Limb (tissue), 2 donors: ENCODE data around the gene FLRT1.

Experiments used
- DNase-seq, 2 donors: peaks; one replicate each; pipeline ENCODE4 v3.0.0-alpha.2; 2016; ENCODE audit errors: extremely low spot score in 2 of 2

The FLRT1 gene

DNA sequence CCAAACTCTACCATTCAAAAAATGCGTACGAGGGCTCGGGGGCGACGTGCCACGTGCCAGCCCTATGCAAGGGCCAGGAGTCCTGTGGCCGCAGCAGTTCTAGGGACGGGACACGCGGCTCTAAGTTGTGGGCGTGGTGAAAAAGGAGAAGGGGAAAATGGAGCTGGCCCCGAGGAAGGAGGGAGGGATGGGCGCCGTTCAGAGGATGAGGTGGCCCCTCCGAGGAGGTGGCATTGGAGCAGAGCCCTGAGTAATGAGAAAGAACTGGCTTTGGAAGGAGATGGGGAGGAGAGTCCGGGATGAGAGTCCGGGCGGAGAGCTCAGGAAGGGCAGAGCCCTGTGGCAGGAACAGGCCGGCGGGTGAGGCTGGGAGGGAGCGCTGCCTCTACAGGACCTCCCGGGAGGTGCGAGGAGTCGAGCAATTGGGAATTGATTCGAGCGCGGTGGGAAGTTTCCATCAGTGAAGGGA is 28.5 kb upstream of the FLRT1 start:
- no peak for DNase-seq

DNA sequence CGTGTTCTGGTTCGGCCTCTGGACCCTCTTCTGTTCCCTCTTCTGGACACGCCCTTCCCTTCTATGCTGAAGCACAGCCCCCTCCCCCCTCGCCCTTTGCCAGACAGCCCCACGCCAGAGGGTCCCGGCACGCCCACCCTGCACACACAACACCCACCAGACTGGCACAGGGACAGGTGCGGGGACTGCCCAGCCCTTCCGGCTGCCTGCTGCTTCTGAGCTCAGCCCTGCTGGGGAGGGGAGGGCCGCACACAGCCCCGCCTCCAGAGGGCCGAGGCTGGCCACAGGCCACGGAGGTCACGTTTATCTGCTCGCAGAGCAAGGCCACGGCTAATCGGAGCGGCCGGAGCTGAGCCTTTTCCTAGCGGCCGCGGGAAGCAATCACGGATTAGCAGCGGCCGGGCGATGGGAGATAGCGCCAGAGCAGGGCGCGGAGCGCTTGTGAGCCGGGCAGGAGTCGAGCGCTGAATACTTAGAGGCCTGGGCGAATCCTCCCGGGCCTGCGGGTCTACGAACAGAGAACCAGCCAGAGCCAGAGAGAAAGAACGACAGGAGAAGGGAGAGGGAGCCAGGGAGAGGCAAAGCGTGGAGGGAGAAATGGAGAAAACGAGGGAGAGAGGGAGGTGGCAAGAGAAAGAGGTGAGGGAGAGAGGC is 28.0 kb upstream of the FLRT1 start:
- DNase-seq, result no peak

DNA sequence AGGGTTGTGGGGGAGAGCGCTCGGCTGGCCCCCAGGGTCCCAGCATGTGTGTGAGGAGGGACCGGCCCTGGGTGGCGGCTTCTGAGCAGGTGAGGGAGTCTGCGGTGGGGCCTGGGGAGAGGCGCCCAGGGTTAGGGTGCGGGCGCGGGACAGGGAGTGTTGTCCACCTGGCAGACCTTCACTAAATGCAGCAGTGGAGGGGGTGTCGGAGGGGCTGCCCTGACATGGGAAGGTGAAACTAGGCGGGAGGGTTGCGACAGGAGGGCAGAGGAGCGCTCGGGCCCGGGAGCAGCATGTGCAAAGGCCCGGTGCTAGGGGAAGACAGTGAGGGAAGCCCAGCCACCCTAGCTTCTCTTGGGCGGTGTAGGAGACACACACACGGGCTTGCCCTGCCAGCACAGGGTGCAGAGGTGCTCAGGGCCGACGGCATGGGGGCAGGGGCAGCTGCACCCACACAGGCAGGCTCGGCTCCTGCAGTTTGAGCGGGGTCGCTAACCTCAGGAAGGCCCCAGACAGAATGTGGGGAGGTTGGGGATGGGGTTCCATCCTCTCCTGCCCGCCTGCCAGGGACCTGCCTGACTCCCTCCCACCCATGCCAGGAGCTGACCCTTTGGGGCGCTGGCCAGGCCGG is 27.3 kb upstream of the FLRT1 start:
- DNase-seq, result no peak

DNA sequence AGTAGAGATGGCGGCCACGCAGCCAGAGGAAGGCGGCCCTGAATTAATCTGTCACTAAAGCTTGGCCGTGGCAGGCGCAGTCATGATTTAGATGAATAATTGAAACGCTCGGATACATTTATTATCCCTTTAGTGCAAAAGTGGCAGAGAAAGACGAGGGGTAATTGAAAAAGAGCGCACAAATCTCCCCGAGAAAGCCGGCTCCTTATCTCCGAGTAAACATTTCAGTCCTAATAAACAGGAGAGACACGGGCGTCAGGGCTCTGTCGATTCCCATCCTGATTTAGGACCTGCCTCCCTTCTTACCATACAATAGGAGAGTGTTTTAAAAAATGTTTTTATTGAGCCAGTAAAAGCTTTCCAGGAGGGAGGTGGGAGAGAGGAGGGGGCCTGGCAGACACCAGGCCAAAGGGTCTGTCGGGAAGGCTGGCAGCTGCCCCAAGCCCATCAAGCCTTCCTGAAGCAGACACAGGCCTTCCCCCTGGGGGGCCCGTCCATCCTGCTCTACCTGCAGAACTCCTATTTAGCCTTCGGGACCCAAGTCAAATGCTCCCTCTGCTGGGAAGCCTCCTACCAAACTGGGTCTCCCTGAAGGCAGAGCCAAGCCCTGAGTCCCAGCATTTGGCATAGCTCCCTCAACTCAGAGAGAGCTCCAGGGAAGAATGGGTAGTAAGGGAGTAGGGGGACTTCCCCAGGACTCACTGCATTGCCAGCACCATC is 26.7 kb upstream of the FLRT1 start:
- no peak for DNase-seq

DNA sequence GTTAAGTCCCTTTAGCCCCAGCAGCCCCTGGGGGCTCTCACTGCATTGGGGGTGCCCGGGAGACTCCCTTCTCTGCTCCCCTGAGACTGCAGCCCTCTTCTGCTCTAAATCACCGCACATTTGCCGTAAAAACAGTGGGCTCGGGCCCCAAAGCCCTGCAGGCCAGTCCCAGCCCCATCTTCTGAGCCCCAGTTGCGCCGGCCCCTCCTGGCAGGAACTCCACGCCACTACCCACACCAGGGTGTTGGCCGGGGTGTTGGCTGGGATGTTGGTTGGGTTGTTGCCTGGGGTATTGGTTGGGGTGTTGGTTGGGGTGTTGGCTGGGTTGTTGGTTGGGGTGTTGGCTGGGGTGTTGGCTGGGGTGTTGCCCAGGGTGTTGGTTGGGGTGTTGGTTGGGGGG is 26.0 kb upstream of the FLRT1 start:
- no peak for DNase-seq

DNA sequence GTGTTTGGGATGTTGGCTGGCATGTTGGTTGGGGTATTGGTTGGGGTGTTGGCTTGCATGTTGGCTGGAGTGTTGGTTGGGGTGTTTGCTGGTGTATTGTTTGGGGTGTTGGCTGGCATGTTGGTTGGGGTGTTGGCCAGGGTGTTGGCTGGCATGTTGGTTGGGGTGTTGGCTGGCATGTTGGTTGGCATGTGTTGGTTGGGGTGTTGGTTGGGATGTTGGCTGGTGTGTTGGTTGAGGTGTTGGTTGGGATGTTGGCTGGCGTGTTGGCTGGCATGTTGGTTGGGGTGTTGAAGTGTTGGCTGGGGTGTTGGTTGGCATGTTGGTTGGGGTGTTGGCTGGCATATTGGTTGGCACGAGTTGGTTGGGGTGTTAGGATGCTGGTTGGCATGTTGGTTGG is 24.9 kb upstream of the FLRT1 start:
- DNase-seq, result no peak

DNA sequence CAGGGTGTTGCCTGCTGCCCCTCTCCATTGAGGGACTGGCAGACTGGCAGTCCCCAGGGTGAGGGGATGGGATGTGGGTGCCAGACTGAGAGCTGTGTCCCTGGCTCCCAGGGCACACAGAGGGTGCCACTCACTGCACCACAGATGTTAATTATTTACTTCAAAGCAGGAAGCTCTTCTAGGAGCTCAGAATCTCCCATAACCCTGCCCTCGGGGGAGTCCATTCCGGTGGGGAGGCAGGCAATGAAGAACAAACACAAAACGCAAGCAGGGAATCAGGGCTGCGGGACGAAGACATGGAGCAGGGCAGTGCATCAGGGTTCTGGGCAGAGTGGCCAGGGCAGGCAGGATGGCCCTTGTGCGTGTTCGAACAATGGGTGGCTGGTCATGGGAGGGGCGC is 24.4 kb upstream of the FLRT1 start:
- DNase-seq, result no peak

DNA sequence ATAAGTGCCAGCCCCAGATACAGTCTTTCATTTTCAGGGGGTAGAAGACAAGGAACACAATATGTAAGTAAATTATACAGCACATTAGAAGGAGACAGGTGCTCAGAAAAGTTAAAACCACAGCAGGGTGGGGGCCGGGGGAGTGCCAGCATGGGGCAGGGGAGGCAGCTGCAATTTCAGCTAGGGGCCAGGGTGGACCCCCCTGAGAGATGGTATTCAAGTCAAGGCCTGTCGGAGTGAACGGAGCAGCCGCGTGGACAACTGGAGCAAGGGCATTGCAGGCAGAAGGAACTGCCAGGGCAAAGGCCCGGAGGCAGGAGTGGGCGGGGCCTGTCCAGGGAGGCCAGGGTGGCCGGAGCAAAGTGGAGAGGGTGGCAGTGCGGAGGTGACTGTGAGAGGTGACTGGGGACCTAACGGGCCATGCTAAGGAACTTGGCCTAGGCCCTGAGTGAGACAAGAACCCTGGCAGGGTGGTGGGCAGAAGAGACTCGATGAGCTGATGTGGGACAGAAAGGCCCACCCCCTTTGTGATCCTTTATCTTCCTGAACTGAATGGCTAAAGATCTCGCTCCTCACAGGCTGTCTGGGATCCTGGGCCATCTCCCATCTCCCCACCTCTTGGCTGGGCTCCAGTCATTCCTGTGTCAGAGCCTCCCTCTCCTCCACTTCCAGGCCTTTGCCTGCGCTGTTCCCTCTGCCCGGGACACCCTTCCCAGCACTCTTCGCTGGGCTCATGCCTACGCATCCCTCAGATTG is 22.4 kb upstream of the FLRT1 start:
- DNase-seq, result no peak

DNA sequence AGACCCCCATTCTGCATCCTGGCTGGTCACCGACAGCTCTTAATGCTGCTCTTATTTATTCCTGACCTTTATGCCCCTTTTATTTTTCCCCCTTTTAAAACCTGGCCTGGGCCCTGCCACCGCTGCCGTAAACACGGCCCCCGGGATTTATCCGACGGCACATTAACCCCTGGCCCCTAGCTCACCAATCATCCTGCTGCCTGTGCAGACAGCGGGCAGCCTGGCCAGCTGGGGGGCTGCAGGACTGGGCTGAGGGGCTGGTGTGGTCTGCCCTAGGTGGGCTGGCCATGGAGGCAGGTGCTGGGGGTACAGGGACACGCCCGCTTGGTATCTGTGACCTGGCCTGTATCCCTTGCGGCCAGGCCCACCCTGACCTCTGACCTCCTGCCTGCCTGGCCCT is 21.4 kb upstream of the FLRT1 start:
- DNase-seq, result no peak

DNA sequence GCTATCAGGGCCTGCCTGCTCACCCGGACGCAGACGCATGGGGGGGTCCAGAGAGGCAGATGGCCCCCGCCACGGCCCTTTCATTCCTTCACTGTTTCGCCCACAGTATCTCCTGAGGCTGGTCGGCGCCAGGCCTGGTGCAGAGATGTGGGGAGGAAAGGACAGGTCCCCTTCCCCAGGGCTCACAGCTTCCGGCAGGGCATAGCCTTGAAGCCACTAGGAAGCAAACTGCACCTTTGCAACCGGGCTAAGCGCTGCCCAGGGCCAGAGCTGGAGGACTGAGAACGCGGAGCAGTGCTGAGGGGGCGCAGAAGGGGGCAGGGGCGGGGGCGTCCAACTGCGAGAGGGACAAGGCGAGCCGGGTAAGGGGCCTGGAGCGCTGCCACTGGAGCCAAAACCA is 20.2 kb upstream of the FLRT1 start:
- DNase-seq, result no peak

DNA sequence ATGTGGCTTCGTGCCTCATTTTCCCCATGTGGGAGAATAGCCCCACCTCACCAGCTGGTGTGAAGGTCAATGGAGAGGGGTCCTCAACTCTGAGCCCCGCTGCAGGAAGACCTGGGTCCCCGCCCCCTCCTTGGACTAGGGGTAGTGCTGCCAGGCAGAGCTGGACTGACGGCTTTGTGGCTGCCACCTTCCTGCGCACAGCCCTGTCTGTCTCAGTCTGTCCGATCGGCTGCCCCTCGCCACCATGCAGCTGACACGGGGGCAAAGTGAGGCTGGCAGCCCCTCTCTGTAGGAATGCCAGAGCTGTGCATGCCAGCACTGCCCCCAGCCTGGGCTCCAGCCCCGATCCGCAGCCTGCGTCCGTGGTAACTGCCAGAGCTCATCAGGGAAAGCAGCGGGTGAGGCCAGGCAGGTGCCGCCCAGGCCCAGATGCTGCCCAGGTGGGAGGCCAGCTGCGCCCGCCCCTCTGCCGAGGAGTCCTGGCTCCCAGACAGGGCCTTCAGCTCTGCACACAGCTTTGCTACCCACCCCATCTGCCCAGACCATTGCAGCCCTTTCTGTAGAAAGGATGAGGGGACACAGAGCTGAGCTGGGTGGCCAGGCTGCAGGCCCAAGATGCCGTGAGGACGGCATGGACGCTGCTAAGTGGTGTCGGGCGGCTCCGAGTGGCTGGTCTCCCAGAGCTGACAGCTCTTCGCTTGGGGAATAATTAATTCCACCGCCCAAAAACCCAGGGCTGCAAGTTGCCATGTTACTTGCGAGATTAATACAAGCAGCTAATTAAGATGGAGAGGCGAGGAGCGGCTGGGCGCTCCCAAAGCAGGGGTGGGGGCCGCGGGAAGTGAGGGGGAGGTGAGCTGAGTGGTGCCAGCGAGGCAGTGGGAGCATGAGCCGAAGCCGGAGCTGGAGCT is 19.5 kb upstream of the FLRT1 start:
- no peak for DNase-seq

DNA sequence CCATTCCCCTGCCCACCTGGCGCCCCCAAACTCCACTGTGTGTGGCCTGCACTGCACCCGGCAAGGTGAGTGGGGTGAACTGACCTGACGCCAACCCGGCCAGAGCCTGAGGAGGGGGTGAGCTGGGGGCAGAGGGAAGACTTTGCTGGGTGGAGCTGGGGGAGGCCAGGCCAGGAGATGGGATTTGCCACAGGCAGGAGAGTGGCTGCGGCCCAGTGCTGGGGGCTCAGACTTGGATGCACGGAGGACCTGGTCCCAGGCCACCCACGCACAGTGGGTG is 17.8 kb upstream of the FLRT1 start:
- DNase-seq, result no peak

DNA sequence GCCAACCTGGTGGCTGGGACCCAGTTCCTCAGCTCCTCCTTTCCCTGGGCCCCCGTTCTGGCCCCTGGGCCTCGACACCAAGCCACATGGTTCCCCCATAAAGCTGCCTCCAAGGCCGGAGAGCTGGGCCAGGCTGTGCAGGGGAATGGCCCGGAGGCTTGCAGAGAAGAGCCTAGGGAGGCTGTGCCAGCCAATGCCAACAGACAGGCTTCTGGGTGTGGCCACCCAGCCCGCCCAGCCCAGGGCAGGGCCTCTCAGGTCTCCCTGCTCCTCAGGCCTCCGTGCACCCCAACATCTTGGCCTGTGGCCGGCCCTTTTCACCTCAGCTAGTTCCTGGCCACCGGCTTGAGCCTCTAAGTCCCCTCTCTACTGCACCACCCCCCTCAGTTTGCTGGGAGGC is 17.4 kb upstream of the FLRT1 start:
- no peak for DNase-seq

DNA sequence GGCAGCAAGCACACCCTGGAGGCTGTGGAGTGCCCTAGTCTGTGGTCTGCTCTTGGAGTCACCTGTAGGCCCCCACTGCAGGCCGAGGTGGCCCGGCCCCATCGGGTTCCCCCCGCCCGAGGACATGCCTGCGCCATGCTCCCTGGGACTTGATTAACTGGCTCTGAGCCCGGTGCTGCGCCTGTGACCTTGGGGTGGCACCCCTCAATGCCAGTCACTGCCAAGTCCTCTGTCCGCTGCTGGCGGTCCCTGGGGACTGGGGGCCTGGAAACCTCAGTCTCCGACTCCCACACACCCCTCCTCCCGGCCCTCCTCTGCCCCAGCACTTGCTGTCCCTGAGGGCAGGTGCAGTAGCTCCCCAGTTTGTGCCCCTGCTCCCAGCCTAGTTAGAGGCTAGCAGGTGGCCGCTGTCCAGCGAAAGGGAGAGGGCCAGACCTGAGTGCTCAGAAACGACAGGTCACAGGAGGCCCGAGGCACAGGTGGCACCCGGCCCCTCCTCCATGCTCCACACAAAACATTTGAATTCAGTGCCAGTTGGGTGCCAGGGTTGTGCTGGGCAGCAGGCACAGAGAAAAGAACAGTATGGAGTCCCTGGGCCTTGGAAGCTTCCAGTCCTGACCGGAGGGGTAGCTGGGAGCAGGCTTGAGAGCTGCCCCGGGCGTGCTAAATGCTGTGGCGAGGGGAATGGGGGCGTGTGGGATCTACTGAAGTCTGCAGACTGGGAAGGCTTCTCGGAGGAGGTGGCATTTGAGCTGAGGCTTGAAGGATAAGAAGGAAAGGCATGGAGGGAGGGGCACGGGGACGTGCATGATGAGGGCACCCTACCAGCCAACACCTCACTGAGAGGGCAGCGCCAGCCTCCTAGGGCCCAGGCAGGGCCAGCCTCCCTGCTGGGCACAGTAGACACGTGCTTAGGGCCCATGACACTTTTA is 16.4 kb upstream of the FLRT1 start:
- no peak for DNase-seq

DNA sequence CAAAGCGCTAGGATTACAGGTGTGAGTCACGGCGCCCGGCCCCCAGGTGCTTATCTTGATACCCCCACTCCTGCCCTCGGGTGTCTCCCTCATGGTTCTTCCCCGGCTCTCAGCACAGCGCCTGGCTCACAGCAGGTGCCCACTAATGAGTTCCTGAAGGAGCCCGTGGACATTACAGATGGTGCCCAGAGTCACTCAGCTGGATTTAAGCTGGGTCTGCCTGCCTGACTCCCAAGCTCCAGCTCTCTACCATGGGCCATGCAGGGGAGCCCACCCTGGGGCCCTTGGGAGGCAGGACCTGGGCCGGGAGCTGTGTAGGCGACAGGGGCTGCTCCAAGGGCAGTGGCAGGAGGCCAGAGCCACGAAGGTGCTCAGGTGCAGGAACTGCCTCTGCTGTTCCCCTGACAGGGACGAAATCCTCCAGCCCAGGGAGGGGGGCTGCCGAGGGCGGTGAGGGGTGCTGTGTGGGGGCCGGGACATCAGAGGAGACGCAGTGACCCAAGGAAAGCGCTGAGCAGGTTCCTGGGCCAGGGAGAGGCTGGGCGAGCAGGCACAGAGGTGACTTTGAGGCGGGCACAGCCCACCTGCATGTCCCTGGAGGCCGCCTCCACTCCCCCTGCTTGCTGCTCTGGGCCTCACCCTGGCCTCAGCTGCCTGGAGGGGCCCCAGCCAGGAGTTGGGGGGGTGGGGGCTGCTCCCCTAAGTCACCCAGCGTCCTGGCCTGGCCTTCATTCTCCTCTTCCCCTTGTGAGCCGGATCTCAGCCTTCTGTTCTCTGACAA is 14.6 kb upstream of the FLRT1 start:
- no peak for DNase-seq

DNA sequence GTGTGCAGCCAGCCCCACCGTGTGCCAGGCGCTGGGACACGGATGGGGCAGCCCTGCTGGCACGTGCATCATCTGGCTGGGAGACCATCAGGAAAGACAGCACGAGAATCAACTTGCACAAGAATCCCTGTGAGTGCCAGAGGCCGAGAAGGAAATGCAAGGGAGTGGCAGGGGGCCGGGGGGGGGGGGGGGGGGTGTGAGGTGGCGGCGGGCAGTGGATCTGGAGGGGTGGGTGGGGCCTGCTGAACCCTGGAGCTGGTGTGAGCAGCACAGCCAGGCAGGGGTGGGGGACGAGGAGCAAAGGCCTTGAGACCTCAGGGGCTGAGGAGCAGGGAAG is 14.0 kb upstream of the FLRT1 start:
- DNase-seq, result no peak

DNA sequence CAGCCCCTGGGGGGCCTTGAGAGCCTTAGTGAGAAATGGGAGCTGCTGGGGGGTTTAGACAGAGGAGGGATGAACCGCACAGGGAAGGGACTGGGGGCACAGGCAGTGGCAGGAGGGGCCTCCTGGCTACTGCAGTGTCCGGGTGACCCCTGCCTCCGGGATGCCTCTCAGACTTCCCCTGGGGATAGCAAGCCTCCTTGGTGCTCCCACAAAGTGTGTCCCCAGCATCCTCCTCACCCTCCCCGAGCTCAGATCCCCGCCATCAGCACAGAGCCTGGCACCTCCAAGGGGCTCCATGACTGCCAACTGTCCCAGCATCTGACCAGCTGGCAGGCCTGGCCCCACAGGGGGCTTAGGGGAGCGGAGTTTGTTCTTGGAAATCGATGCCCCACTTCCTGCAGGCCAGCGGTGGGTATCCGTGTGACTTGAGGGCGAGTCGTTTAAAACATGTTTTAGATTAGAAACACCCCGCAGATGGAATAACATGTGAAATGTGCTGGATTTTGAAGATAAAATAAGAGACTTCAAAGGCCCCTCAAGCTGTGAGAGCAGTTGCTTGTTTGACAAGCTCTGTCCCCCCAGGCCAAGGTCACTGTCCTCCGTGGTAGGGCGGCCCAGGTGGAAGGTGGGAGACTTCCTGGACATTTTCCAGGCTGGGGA is 13.5 kb upstream of the FLRT1 start:
- no peak for DNase-seq

DNA sequence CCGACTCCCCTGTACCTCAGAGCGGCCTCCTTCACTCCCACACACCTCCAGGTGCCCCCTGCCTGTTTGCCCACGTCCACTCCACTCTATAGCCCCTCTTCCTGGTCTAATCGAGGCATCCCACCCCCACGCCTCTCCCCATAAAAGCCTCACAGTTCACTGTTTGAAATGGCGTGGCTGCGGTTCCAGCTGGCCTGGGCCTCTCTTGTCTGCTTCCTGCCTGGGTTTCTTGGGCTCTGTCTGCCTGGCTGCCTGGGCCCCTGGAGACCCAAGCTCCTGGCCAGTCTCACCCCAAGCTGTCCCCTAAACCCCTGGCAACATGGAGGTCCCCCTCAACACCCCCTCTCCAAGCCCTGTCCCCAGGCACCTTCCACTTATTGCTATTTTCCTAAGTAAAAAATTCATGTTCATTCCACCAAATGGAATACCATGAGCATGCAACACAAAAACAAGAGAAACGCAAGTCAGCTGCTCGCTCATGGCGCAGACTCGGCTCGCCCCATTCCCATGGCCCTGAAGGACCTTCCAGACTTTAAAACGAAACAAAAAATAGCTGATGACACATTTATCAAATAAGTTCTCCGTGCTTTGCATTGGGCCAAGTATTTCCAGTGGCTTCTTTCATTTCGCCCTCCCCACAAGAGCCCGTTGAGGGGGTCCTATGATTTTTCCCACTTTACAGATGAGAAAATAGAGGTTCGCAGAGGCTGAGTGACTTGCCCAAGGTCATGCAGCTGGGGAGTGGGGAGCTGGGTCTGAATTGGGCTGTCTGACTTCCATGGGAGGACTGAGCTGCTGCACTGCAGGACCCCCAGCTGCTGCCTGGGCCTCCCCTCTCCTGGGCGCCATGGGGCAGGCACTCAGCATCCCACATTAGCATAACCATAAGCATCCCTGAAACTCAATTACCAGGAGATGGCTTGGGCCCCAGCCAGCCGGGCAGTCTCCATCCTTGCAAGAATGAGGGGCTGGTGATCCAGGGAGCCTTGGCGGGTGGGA is 11.7 kb upstream of the FLRT1 start:
- DNase-seq, result no peak
